AG09309 (cell line): ENCODE results near the gene TYMP.
A peak's percentile ranks its signal among the peaks of the same experiment; 100 is the strongest.

Experiments used
- DNase-seq: peaks from one replicate; pipeline ENCODE4 v3.0.0-alpha.2; 2010; ENCODE audit warnings: low read depth
- H3K4me3 ChIP-seq: 2 replicates; pipeline ENCODE4 v1.5.1; 2011; ENCODE audit warnings: mild to moderate bottlenecking, low read depth, low read length, moderate library complexity; ENCODE audit not compliant: control insufficient read depth
- CTCF ChIP-seq: IDR thresholded peaks from 2 replicates; pipeline ENCODE4 v1.5.1; 2011; ENCODE audit warnings: mild to moderate bottlenecking, low read depth, low read length, inconsistent platforms; ENCODE audit not compliant: insufficient read depth, control insufficient read depth; ENCODE audit errors: missing control alignments

Gene TYMP

GRCh38 chr22:50529897-50530579 lies at the start of gene TYMP:
Gene TYMP (minus strand): TSS chr22:50530012. CDS start chr22:50529709, 303 bp downstream.
- no peak for TF ChIP-seq CTCF
- peak; percentile 46 for DNase-seq
- peak within 1 kb of the TSS; percentile 52 for H3K4me3 ChIP-seq

- TF ChIP-seq CTCF, result no peak
- H3K4me3 ChIP-seq, result no peak overlapping the region
- no peak for DNase-seq
Measured at GRCh38 chr22:50578776-50579310, 49.0 kb upstream of the TYMP start.

- TF ChIP-seq CTCF, result peak; percentile 20
- no peak for DNase-seq
- H3K4me3 ChIP-seq, result no peak within 1 kb of the TSS
Measured at GRCh38 chr22:50577987-50578775, 48.4 kb upstream of the TYMP start, which contains the start of gene CPT1B. Gene CPT1B (minus strand): TSS chr22:50578427. CDS start chr22:50577915, 512 bp downstream.

- TF ChIP-seq CTCF, result no peak
- no peak overlapping the region for H3K4me3 ChIP-seq
- DNase-seq, result no peak
Measured at GRCh38 chr22:50577697-50577986, 47.8 kb upstream of the TYMP start.

GRCh38 chr22:50576806-50577696 lies 47.2 kb upstream of the TYMP start:
- no peak overlapping the region for H3K4me3 ChIP-seq
- DNase-seq, result no peak
- TF ChIP-seq CTCF, result no peak

- no peak overlapping the region for H3K4me3 ChIP-seq
- DNase-seq, result peak; percentile 10
- peak; percentile 44 for TF ChIP-seq CTCF
Measured at GRCh38 chr22:50576070-50576469, 46.3 kb upstream of the TYMP start.
